HUDEP-2 (cell line): ENCODE measurements around the gene ELMO1.

ENCODE experiments used
- DNase-seq, 76 experiments: peaks; one replicate each; lab custom pipeline; 2025; ENCODE audit not compliant: unreplicated experiment in 76 of 76; lab: John Stamatoyannopoulos, UW

ELMO1 gene

DNA sequence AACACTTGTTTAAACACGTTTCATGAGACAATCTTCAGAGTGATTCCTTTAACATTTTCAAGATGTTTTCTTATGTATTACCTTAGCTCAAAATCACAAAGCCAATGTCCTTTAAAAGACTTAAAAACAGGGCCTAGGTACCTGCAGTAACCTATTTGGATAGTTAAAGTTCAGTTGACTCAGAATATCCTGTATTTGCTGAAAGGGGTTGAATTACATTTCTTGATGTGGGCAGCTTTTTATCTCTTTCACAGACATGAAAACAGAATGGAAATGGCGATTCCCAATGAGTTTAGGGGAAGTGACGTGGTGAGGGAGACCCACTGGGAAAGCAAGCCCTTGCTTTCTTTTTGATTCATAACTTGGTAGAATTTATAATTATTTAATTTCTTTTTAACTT is 400.0 kb downstream of the ELMO1 start:
- DNase-seq, result no peak

DNA sequence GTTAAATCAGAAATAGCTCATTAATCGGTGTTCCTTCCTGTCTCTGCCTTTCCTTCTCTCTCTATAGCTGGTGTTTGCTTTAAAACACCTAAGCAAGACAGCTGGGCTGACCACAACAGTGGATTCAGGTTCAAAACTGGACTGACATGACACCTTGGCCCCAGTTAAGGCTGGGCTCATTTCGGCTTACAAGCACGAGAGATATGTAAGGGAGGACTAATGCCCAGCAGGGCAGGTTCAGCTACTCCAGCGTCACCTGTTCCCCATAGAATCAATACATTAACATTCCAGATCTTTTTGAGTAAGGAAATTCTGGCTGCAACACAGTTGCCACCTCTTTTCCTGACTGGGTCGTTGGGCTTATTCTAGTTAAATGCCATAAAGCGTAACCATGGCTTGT is 401.4 kb downstream of the ELMO1 start:
- DNase-seq, result no peak

DNA sequence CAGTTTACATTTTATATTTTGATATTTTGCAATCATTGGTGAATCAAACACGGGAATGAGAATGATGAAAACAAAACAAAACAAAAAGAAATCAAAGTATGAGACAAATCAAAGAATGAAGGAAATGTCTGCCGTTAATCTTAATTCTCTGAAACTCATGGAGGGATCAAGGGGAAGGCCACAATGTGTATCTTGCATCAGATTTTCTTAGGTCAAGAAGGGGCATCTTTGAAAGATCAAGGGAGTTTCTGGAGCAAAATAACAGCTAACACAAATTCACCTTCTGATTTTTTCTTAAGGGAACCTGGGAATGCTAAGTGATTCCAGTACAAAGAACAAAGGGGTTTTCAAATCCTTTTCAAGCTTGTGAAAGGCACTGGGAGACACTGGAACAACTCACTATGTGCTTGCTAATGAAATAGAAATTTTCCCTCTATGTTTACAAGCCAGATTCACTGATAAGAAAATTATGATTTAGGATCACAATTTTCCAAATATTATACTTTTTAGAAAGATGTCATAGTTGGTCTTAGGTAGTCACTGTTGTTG is 402.1 kb downstream of the ELMO1 start:
- no peak for DNase-seq

DNA sequence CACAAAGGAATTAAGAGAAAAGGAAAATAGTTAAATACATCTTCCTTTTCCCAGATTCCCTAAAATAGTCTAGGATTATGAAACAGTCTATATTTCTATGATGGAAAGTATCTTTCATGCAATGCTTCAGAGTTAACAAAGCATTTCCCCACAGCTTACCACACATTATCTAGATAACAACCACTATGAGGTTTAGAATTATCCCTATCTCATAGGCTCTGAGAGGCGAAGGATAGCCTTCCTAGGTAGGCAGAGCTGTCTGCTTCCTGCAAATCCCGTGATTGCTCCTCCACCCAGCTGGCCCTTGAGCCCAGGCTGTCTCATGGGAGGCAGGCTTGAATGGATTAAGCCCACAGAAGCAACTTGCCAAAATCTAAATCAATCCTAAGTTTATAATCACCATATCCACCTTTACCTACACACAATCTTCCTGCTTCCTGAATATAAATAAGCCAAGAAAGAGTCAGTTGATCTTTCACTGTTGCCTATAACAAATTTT is 402.9 kb downstream of the ELMO1 start:
- DNase-seq, result no peak

DNA sequence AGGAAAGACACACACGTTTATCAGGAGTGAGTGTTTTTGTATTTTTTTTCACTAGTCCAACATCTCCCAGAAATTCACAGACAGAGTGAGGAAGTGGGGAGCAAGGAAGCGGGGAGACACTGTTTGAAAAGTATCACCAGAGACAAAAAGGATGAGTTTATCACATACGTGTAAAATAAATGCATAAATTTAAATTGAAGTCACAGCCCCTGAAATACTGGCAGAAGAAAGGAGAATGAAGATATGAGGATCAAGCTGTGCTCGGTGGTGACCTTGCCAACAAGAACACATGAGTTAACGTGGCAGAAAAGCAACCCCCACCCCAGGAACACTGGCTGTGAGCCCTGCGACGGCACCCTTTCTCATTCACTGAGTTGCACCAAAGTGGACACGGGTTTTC is 407.2 kb downstream of the ELMO1 start:
- no peak for DNase-seq

DNA sequence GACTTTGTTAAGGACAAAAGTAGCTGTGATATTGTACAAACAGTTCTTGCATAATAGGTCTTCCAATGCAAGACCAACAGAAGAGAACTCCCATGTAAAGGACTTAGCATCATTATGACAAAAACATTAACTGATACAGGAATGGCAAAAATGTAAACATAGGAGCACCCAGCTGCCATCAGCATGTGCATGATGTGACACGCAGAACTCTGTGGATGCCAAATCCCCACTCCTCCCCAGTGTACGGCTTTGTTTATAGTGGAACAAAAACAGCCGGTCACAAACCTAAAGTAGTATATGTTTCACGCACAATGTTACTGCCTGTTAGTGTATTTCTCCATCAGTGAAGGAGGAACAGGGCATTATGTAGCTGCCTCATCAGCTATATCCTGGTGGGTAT is 408.3 kb downstream of the ELMO1 start:
- no peak for DNase-seq

DNA sequence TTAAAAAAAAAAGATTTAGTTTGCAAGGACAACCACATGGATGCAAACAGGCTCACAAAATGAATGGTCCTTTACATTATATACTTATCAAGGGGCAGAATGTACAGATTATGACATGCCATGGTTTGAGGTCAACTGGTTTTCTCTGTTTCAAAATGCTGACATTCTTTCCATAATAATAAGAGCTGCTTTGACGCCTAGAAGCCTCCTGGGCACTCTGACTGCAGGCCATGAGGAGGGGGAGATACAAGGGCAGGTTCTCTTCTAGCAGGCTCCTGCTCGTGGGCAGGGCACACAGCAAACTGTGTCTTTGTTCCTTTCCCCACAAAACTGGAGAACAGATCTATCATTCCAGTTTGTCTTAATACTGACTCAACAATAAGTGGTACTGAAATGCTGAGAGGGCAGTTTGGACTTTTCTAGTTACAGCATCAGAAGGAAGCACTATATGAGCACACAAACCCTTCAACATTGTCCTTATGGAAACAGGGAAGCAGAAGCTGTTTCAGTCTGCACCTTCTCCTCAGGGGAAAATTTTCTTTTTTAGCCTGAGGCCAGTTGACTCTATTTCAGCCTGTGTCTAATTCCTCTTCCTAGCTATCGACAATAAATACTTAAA is 409.4 kb downstream of the ELMO1 start:
- no peak for DNase-seq

DNA sequence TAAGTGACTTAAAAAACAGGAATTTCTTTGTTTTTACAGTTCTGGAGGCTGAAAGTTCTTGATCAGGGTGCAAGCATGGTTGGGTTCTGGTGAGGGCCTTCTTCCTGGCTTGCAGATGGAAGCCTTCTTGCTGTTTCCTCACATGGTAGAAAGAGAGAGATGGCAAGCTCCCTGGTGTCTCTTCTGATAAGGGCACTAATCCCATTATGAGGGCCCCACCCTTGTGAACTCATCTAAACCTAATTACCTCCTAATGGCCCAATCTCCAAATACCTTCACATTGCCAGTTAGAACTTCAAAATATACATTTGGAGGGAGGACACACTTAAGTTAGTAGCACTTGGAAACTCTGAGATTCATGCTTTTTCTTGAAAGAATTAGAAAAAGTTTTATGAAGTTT is 410.0 kb downstream of the ELMO1 start:
- no peak for DNase-seq

DNA sequence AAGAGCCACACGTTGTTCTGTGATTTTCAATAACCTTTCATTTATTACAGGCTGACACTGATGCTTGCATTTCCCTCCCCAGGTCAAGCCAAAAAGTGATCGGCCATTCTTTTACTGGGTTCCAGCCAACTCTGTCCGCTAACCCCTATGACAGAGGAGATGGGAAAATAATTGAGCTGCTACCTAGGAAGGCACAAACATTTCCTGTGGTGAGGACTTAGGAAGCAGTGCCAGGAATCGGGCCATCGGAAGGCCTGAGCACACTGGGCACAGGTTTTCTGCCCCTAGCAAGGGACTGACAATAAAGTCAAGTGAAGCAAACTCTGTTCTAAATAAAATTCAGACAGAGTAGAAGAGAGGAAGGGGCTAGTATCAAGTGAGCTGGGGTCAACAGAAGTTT is 411.4 kb downstream of the ELMO1 start:
- DNase-seq, result no peak

DNA sequence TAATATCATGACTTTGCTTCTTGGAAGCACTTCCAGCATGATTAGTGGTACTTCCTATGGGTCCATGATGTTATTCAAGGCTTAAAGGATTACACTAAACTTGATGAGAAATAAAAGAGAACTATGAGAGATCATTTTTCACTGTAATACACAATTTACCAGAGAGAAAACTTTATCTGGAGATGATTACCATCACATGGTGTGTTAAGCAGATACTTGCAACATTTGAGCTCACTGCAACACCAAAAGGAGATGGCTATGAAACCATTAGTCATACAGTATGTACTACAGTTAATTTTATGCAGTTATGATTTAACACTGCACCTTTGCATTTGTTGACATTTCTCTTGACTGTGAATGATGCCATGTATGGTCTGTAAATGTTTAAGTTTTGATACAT is 413.0 kb downstream of the ELMO1 start:
- no peak for DNase-seq

DNA sequence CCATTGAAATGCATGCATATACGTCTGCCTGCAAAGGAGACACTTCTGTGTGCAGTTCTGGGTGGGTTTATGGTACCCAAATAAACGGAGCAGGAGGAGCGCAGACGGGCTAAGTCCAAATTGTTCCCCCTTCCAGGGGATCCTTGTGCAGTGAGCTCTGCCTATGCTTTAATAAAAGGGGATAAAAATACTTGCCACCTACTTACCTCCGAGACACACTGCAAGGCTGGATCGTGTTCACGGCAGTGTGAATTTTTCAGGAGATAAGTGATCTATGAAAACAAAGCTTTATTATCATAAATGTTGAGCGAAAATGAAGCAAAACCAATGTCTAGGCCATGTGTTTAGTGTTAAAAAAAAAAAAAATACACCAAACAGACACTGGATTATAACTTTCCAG is 415.5 kb downstream of the ELMO1 start:
- DNase-seq, result no peak

DNA sequence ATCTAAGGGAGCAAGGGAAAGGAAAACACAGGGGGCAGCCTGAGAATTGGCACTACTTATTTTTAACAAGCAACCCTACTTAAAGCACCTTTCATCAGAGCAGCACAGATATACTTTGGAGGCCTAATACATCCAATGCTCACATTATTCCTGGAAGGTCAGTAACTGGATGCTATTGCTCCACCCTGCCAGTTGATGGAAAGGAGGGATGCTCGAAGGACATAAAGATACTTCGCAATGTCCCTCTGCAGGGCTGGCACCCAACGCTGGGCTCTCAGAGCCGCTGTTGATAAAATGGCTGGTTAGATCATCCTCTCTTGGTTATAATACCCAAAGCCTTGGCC is 416.4 kb downstream of the ELMO1 start:
- DNase-seq, result no peak

DNA sequence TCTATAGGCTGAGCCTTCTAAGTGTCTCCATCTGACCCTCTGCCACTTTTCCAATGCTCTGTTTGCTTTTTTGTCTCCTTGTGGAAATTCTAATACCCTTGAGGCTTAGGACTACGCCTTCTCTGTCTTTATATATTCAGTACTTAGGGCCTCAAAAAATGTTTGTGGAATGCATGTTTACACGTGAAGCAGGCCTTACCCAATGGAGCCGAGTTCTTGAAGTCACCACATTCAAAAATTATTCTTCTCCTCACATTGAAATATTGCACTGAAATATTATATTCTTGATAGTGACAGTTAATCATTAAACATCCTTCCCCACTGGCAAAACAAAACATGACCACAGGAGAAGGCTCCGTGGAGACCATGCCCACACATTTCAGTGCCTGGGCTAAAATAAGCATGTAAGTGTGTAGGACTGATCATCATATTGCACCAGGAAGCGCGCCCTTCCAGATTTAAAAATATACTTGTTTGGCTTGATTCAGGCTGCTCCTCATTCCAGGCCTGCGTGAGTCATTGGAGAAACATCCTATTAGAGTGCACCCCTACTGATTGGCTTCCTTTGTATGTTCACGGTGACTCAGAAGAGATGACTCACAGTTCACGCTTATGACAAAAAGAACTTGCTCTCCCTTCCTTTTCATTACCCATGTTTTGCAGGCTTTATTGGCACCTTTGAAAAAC is 416.9 kb downstream of the ELMO1 start:
- DNase-seq, result peak in 26 of 76 experiments; percentile 2 to 59 (median 27)

DNA sequence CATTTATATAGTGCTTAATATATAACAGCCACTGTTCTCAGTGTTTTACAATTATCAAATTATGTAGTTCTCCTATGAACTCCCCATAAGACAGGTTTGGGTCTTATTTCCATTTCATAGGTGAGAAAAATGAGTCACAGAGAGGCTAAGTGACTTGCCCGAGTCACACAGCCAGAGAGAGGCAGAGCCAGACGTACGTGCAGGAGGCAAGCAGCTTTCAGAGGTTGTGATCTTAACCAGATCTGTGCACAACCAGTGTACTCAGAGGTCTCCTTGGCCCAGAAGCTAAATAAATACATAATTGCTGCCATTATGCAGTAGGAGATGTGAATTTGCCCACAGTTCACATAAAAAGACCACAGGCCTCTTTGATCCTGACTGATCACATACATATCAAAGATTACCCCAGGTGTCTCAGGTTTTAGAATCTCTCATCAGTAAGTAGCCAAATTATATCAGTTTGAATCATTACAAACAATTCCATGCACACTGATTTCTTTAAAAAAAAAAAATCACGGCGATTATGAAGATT is 419.7 kb downstream of the ELMO1 start:
- DNase-seq, result no peak

DNA sequence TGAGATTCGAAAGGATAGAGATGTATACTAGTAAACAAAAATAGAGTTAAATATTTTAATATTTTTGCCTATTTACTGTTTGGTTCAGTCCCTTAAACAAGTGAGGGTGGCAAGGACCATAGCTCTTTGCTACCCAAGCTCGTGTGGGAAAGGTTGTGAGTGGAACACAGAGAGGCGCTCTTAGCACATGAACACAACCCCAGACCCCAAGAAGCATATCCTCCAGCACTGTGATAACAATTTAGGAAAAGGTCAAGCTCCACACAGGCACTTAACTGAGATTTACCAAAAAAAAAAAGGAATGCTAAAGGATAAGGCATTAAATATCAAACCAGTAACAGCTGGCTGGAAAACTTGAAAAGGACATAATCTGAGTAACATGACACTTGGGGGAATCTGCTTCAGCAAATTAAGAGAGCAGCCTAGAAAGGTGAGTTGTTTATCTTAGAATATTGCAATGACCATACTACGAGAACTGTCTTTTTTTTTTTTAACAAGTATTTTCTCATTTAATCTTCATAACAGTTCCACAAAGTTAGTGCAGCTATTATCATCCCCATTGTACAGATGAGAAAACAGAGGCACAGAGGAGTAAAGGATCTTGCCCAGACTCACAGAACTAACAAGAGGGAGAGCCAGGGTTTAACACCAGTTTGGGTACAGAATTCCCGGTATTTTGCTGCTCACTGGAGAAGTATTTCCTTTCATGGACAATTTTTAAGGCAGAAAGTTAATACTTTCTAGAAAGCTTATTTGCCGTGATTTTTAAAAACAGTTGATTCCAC is 420.9 kb downstream of the ELMO1 start:
- no peak for DNase-seq

DNA sequence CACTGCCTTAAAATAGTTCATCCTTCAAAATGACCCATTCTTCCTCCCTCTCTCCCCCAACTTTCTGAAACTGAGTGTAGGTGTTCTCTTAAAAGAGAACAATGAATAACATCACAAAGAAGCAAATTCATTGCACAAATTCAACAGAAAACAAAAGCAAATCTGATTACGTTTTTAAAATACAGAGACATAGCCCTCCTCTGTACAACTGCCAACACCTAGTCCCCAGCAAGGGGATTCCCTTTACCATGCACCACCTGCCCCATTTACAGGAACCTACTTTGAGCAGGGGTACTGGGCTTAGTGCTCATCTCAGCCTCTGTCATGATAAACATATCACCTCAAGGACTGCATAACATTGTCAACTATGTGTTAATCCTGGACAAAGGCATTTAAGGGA is 421.6 kb downstream of the ELMO1 start:
- DNase-seq, result no peak

DNA sequence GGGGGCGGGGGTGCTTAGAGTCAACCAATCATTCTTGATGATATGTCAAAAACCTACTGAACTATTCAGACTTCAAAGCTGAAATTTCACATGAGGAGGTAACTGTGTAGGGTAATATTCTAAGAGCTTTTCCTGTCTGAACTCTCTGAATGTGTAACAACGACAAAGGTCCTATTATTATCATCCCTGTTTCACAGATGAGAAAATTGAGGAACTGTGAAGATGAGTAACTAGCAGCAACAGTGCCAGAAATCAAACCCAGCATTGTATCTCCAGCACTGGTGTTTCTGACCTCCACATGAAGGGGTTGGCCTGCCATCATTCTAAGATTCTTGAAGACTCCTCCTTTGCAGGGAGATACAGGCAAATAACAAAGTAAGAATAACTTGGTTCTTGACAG is 429.7 kb downstream of the ELMO1 start:
- no peak for DNase-seq

DNA sequence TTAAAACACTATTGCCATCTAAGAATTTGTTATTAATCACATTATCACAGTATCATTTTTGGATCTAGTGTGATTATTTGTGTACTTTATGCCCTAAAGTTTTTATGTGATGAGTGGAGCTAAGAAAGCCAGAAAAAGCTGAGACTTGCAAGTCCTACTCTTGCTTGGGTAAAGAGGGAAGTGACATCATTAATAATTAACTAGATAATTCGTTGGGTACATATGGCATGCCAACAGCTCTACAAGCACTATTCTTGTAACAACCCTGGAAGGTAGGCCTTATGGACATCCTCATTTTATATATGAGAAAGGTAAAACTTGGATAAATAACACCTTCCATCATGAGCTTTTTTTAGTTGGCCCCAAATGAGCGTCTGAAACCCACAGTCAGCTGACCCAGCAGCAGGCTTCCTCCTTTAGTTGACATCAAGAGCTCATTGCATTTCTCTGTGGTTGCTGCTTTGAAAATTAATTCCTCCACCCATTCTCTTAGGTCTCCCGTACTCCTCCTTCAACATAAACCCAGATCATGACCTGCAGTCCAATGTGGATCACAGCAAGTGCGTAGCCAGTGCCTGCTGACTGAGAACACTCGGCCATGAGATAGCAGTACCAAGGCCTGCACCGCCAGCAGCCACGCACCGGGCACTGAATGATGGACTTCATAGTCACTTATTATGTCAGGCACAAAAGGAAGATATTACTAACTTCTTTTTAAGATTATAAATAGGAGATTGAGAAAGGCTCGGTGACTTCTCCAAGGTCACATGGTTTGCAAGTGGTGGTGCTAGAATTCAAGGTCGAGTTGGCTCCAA is 432.4 kb downstream of the ELMO1 start:
- DNase-seq, result no peak

DNA sequence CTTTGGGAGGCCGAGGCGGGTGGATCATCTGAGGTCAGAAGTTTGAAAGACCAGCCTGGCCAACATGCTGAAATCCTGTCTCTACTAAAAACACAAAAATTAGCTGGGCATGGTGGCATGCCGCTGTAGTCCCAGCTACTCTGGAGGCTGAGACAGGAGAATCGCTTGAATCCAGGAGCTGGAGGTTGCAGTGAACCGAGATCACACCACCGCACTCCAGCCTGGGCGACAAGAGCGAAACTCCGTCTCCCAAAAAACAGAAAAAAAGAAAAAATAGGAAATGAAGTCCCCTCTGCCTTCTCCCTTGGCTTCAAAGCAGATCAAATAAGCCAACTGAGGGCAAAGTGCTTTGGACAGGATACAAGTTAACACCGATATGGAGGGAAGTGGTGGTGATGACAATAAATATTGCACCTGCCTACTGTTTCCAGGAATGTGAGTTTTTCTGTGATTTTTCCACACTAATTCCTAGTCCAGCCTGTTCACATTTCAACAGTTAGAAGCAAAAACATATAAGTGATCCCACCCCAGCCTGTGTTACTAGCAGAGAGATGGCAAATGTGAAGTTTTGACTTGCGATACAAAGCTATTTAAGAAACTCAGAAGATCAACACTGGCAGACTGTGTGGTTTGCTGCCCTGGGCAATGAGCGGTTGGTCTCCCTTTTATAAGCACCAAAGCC is 433.2 kb downstream of the ELMO1 start:
- no peak for DNase-seq

DNA sequence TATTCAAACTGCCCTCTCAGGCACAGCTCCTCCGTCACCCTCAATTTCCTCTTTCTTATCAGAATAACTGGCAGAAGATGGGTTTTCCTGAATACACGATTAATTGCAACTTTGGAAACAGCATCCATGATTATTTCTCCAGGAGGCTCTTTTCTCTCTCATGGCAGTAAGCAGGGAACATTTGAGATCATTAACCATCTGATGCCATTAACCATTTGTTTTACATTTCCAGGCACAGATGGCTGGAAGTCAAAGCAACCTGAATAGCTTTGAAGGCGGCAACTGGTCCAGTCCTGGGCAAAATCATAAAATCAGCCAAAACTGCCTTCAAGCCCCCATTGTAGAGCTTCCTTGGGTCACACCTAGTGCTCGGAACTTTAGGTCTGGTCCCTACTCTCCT is 434.9 kb downstream of the ELMO1 start:
- no peak for DNase-seq
